ENCODE results near the gene MSX1.

Gene MSX1

GRCh38 chr4:4838936-4839810, 20.3 kb upstream of the MSX1 start:
- H3K4me3 ChIP-seq (replicated peaks; ENCODE audit: low read depth, low read length), result no peak overlapping the region
- TF ChIP-seq CTCF (IDR thresholded peaks at IDR 0.05; ENCODE audit: low read depth, low read length, missing control alignments), result no peak
- DNase-seq (ENCODE audit: extremely low read depth, low read depth), result no peak

- H3K4me3 ChIP-seq (replicated peaks; ENCODE audit: low read depth, low read length), result no peak overlapping the region
- TF ChIP-seq CTCF (IDR thresholded peaks at IDR 0.05; ENCODE audit: low read depth, low read length, missing control alignments), result no peak
- DNase-seq (ENCODE audit: extremely low read depth, low read depth), result no peak
Observed at GRCh38 chr4:4840351-4840750, 19.1 kb upstream of the MSX1 start.

GRCh38 chr4:4841156-4841555, 18.3 kb upstream of the MSX1 start:
- no peak overlapping the region for H3K4me3 ChIP-seq (replicated peaks; ENCODE audit: low read depth, low read length)
- no peak for DNase-seq (ENCODE audit: extremely low read depth, low read depth)
- no peak for TF ChIP-seq CTCF (IDR thresholded peaks at IDR 0.05; ENCODE audit: low read depth, low read length, missing control alignments)

- H3K4me3 ChIP-seq (replicated peaks; ENCODE audit: low read depth, low read length), result no peak overlapping the region
- TF ChIP-seq CTCF (IDR thresholded peaks at IDR 0.05; ENCODE audit: low read depth, low read length, missing control alignments), result no peak
- DNase-seq (ENCODE audit: extremely low read depth, low read depth), result no peak
Observed at GRCh38 chr4:4842476-4843441, 16.7 kb upstream of the MSX1 start.

- DNase-seq (ENCODE audit: extremely low read depth, low read depth), result no peak
- TF ChIP-seq CTCF (IDR thresholded peaks at IDR 0.05; ENCODE audit: low read depth, low read length, missing control alignments), result no peak
- no peak overlapping the region for H3K4me3 ChIP-seq (replicated peaks; ENCODE audit: low read depth, low read length)
Observed at GRCh38 chr4:4843635-4844291, 15.7 kb upstream of the MSX1 start.

- TF ChIP-seq CTCF (IDR thresholded peaks at IDR 0.05; ENCODE audit: low read depth, low read length, missing control alignments), result no peak
- no peak overlapping the region for H3K4me3 ChIP-seq (replicated peaks; ENCODE audit: low read depth, low read length)
- no peak for DNase-seq (ENCODE audit: extremely low read depth, low read depth)
Observed at GRCh38 chr4:4845027-4845426, 14.4 kb upstream of the MSX1 start.
